Right renal pelvis (tissue), 4 donors: Measurements from ENCODE around the gene KCNJ6. TPM values are rescaled to one million over a fixed set of nuclear protein-coding genes. Genes with fewer than 3 reads are reported as not detected.
"Not testable (repeated sequence)": the region's sequence is repeated elsewhere in the genome, so short reads cannot be mapped to it uniquely, and the experiment has no call there.

Experiments used
- DNase-seq, 4 donors: peaks; one replicate each; pipeline ENCODE4 v3.0.0-alpha.2; 2013; ENCODE audit warnings: low read depth in 4 of 4, low spot score in 3 of 4, missing footprints in 1 of 4
- polyA plus RNA-seq, 4 donors: library from polyadenylated mRNA; unstranded; fragments of 120-200 nt; gene quantifications; one replicate each; pipeline ENCODE4 v1.2.1, GENCODE V29; 2013; ENCODE audit not compliant: insufficient read length in 4 of 4

KCNJ6 gene
- polyA plus RNA-seq, 4 donors = 0.18 to 0.35 (median 0.31) TPM

GRCh38 chr21:37623689-37624088, 292.6 kb downstream of the KCNJ6 start:
- DNase-seq = no peak

- DNase-seq = no peak
Measured at GRCh38 chr21:37623183-37623582, 293.1 kb downstream of the KCNJ6 start.

- no peak for DNase-seq
Measured at GRCh38 chr21:37622755-37623154, 293.5 kb downstream of the KCNJ6 start.

- no peak for DNase-seq
Measured at GRCh38 chr21:37620401-37620800, 295.9 kb downstream of the KCNJ6 start.

- DNase-seq = no peak
Measured at GRCh38 chr21:37619464-37619974, 296.7 kb downstream of the KCNJ6 start.

- DNase-seq = no peak
Measured at GRCh38 chr21:37618081-37618480, 298.2 kb downstream of the KCNJ6 start.

- DNase-seq = no peak
Measured at GRCh38 chr21:37615962-37616361, 300.3 kb downstream of the KCNJ6 start.

GRCh38 chr21:37614351-37614875, 301.8 kb downstream of the KCNJ6 start:
- DNase-seq = no peak

- no peak for DNase-seq
Measured at GRCh38 chr21:37607081-37607480, 309.2 kb downstream of the KCNJ6 start.

- DNase-seq = no peak
Measured at GRCh38 chr21:37606549-37606948, 309.7 kb downstream of the KCNJ6 start.

- no peak for DNase-seq
Measured at GRCh38 chr21:37605006-37605405, 311.3 kb downstream of the KCNJ6 start.

- no peak for DNase-seq
Measured at GRCh38 chr21:37603129-37603528, 313.1 kb downstream of the KCNJ6 start.

GRCh38 chr21:37601915-37602314, 314.3 kb downstream of the KCNJ6 start:
- DNase-seq = no peak

- no peak for DNase-seq
Measured at GRCh38 chr21:37601027-37601426, 315.2 kb downstream of the KCNJ6 start.

GRCh38 chr21:37595944-37596343, 320.3 kb downstream of the KCNJ6 start:
- DNase-seq = no peak

- no peak for DNase-seq
Measured at GRCh38 chr21:37594472-37594951, 321.7 kb downstream of the KCNJ6 start.

- no peak for DNase-seq
Measured at GRCh38 chr21:37593740-37594471, 322.4 kb downstream of the KCNJ6 start.

GRCh38 chr21:37593015-37593414, 323.2 kb downstream of the KCNJ6 start:
- no peak for DNase-seq

- no peak for DNase-seq
Measured at GRCh38 chr21:37592496-37592895, 323.8 kb downstream of the KCNJ6 start.

- DNase-seq = not testable (repeated sequence)
Measured at GRCh38 chr21:37591994-37592393, 324.3 kb downstream of the KCNJ6 start.

GRCh38 chr21:37590836-37591235, 325.4 kb downstream of the KCNJ6 start:
- not testable (repeated sequence) for DNase-seq

GRCh38 chr21:37588644-37589043, 327.6 kb downstream of the KCNJ6 start:
- DNase-seq = not testable (repeated sequence)
